Measurements from ENCODE around the gene JPH4. TPM values are rescaled to one million over a fixed set of nuclear protein-coding genes. Genes with fewer than 3 reads are reported as not detected.

JPH4 gene
- total RNA-seq, 5 donors from 2014 or later (not counting 1 experiment from before 2014, with no cell fraction given): 0.10 to 0.13 TPM; not detected in 3

- Histone ChIP-seq H3K9me3 (peaks cover 3% of the 10 kb centered on the region), H3K36me3 (ENCODE audit: control insufficient read depth in 2 of 2, extremely low read depth in 1 of 2, insufficient read depth in 1 of 2, low read length in 1 of 2) (no peaks in the 10 kb centered on the region), H3K4me3 (ENCODE audit: control insufficient read depth in 1 of 2, extremely low read depth in 1 of 2, low read length in 1 of 2) (no peak overlapping the region), H3K27me3 (replicated peaks in 1 of 2; ENCODE audit: control insufficient read depth in 2 of 2, extremely low read depth in 1 of 2, insufficient read depth in 2 of 2, low read length in 1 of 2) (peaks cover 0 to 3% of the 10 kb centered on the region in 2 experiments), H3K27ac (ENCODE audit: low read length) (no peak overlapping the region), H3K4me1 (ENCODE audit: control insufficient read depth in 1 of 2, extremely low read depth in 1 of 2, insufficient read depth in 2 of 2, low read length in 2 of 2) (no peaks in the 10 kb centered on the region)
- ATAC-seq (replicated peaks in 1 of 4) (no peak), DNase-seq (no peak)
- Mint-ChIP-seq H3K27me3 (peaks cover 4 to 11% of the 10 kb centered on the region in 2 donors), H3K36me3 (peaks cover 7% of the 10 kb centered on the region), H3K9me3 (peaks cover 11 to 13% (median 12%) of the 10 kb centered on the region in 3 donors), H3K27ac (no peak overlapping the region), H3K4me3 (no peak overlapping the region), H3K4me1 (no peaks in the 10 kb centered on the region)
- 89% methylated on average over 1 of the region's 4 CpGs for WGBS (ENCODE audit: insufficient coverage)
- ChIA-PET CTCF (no interaction called here), POLR2A (no interaction called here)
Measured at GRCh38 chr14:23621932-23622730, 43.5 kb upstream of the JPH4 start.

GRCh38 chr14:23621204-23621931 lies 42.8 kb upstream of the JPH4 start:
- H3K36me3 Mint-ChIP-seq: peaks cover 7% of the 10 kb centered on the region
- Histone ChIP-seq H3K27ac (ENCODE audit: low read length) (no peak overlapping the region), H3K27me3 (replicated peaks in 1 of 2; ENCODE audit: control insufficient read depth in 2 of 2, extremely low read depth in 1 of 2, insufficient read depth in 2 of 2, low read length in 1 of 2) (no peaks in the 10 kb centered on the region), H3K4me1 (ENCODE audit: control insufficient read depth in 1 of 2, extremely low read depth in 1 of 2, insufficient read depth in 2 of 2, low read length in 2 of 2) (no peaks in the 10 kb centered on the region), H3K36me3 (ENCODE audit: control insufficient read depth in 2 of 2, extremely low read depth in 1 of 2, insufficient read depth in 1 of 2, low read length in 1 of 2) (no peaks in the 10 kb centered on the region), H3K9me3 (peaks cover 3% of the 10 kb centered on the region), H3K4me3 (ENCODE audit: control insufficient read depth in 1 of 2, extremely low read depth in 1 of 2, low read length in 1 of 2) (no peak overlapping the region)
- DNase-seq (no peak), ATAC-seq (replicated peaks in 1 of 4) (no peak)
- peaks cover 4 to 11% of the 10 kb centered on the region in 2 donors for H3K27me3 Mint-ChIP-seq
- CTCF ChIA-PET: interaction anchor here in 1 of 2 donors (1.0 kb wide), 1 partner anchor 10 kb away, joined by 4 read pairs; no protein-coding TSS in a partner anchor
- no peak overlapping the region for H3K4me3 Mint-ChIP-seq
- H3K9me3 Mint-ChIP-seq: peaks cover 11 to 13% (median 12%) of the 10 kb centered on the region in 3 donors
- H3K4me1 Mint-ChIP-seq: no peaks in the 10 kb centered on the region
- H3K27ac Mint-ChIP-seq: no peak overlapping the region
- WGBS (ENCODE audit: insufficient coverage): 51% methylated on average over 5 of the region's 6 CpGs
- POLR2A ChIA-PET: no interaction called here

- peaks cover 4 to 11% of the 10 kb centered on the region in 2 donors for H3K27me3 Mint-ChIP-seq
Measured at GRCh38 chr14:23620177-23620702, 41.6 kb upstream of the JPH4 start.

GRCh38 chr14:23618415-23618988 lies 39.9 kb upstream of the JPH4 start:
- H3K4me1 Mint-ChIP-seq: no peaks in the 10 kb centered on the region
- ATAC-seq (replicated peaks in 1 of 4): no peak
- H3K27me3 ChIP-seq (replicated peaks in 1 of 2; ENCODE audit: control insufficient read depth in 2 of 2, extremely low read depth in 1 of 2, insufficient read depth in 2 of 2, low read length in 1 of 2): no peaks in the 10 kb centered on the region
- CTCF ChIA-PET: no interaction called here
- no peaks in the 10 kb centered on the region for H3K9me3 Mint-ChIP-seq
- no peak overlapping the region for H3K4me3 ChIP-seq (ENCODE audit: control insufficient read depth in 1 of 2, extremely low read depth in 1 of 2, low read length in 1 of 2)
- H3K27ac Mint-ChIP-seq: no peak overlapping the region
- no peaks in the 10 kb centered on the region for H3K9me3 ChIP-seq
- 87% methylated on average over 2 of the region's 2 CpGs for WGBS (ENCODE audit: insufficient coverage)
- peaks cover 4 to 6% of the 10 kb centered on the region in 2 donors for H3K27me3 Mint-ChIP-seq
- DNase-seq: no peak
- no peak overlapping the region for H3K27ac ChIP-seq (ENCODE audit: low read length)
- no peaks in the 10 kb centered on the region for H3K36me3 ChIP-seq (ENCODE audit: control insufficient read depth in 2 of 2, extremely low read depth in 1 of 2, insufficient read depth in 1 of 2, low read length in 1 of 2)
- no peak overlapping the region for H3K4me3 Mint-ChIP-seq
- POLR2A ChIA-PET: no interaction called here
- H3K36me3 Mint-ChIP-seq: no peaks in the 10 kb centered on the region
- no peaks in the 10 kb centered on the region for H3K4me1 ChIP-seq (ENCODE audit: control insufficient read depth in 1 of 2, extremely low read depth in 1 of 2, insufficient read depth in 2 of 2, low read length in 2 of 2)

More at GRCh38 chr14:23620177-23620702, 41.6 kb upstream of the JPH4 start:
- Histone ChIP-seq H3K4me1 (ENCODE audit: control insufficient read depth in 1 of 2, extremely low read depth in 1 of 2, insufficient read depth in 2 of 2, low read length in 2 of 2) (no peaks in the 10 kb centered on the region), H3K9me3 (peaks cover 3% of the 10 kb centered on the region), H3K27me3 (replicated peaks in 1 of 2; ENCODE audit: control insufficient read depth in 2 of 2, extremely low read depth in 1 of 2, insufficient read depth in 2 of 2, low read length in 1 of 2) (no peaks in the 10 kb centered on the region), H3K36me3 (ENCODE audit: control insufficient read depth in 2 of 2, extremely low read depth in 1 of 2, insufficient read depth in 1 of 2, low read length in 1 of 2) (no peaks in the 10 kb centered on the region), H3K27ac (ENCODE audit: low read length) (no peak overlapping the region), H3K4me3 (ENCODE audit: control insufficient read depth in 1 of 2, extremely low read depth in 1 of 2, low read length in 1 of 2) (no peak overlapping the region)
- Mint-ChIP-seq H3K27ac (no peak overlapping the region), H3K9me3 (peaks cover 9 to 11% (median 11%) of the 10 kb centered on the region in 3 donors), H3K36me3 (peaks cover 7% of the 10 kb centered on the region), H3K4me1 (no peaks in the 10 kb centered on the region), H3K4me3 (no peak overlapping the region)
- ChIA-PET CTCF (interaction anchor here (0.6 to 1.0 kb wide), 2 partner anchors 11 kb away, joined by 4 read pairs; no protein-coding TSS in a partner anchor), POLR2A (no interaction called here)
- 70% methylated on average over 3 of the region's 3 CpGs for WGBS (ENCODE audit: insufficient coverage)
- DNase-seq (no peak), ATAC-seq (replicated peaks in 1 of 4) (no peak)

GRCh38 chr14:23617539-23617938 lies 38.9 kb upstream of the JPH4 start:
- Mint-ChIP-seq H3K4me1 (peaks cover 0 to 3% (median 0%) of the 10 kb centered on the region in 3 donors), H3K4me3 (no peak overlapping the region), H3K27me3 (peaks cover 4 to 6% of the 10 kb centered on the region in 2 donors), H3K27ac (no peak overlapping the region), H3K9me3 (no peaks in the 10 kb centered on the region), H3K36me3 (no peaks in the 10 kb centered on the region)
- no peaks in the 10 kb centered on the region for H3K27me3 ChIP-seq (replicated peaks in 1 of 2; ENCODE audit: control insufficient read depth in 2 of 2, extremely low read depth in 1 of 2, insufficient read depth in 2 of 2, low read length in 1 of 2)
- no peaks in the 10 kb centered on the region for H3K36me3 ChIP-seq (ENCODE audit: control insufficient read depth in 2 of 2, extremely low read depth in 1 of 2, insufficient read depth in 1 of 2, low read length in 1 of 2)
- H3K27ac ChIP-seq (ENCODE audit: low read length): no peak overlapping the region
- DNase-seq (no peak), ATAC-seq (replicated peaks in 1 of 4) (no peak)
- ChIA-PET CTCF (no interaction called here), POLR2A (no interaction called here)
- no peaks in the 10 kb centered on the region for H3K9me3 ChIP-seq
- no CpG with 5 or more reads among the region's 1 CpG for WGBS (ENCODE audit: insufficient coverage)
- no peak overlapping the region for H3K4me3 ChIP-seq (ENCODE audit: control insufficient read depth in 1 of 2, extremely low read depth in 1 of 2, low read length in 1 of 2)
- H3K4me1 ChIP-seq (ENCODE audit: control insufficient read depth in 1 of 2, extremely low read depth in 1 of 2, insufficient read depth in 2 of 2, low read length in 2 of 2): no peaks in the 10 kb centered on the region

- Histone ChIP-seq H3K4me3 (ENCODE audit: control insufficient read depth in 1 of 2, extremely low read depth in 1 of 2, low read length in 1 of 2) (no peak overlapping the region), H3K27ac (ENCODE audit: low read length) (no peak overlapping the region), H3K4me1 (ENCODE audit: control insufficient read depth in 1 of 2, extremely low read depth in 1 of 2, insufficient read depth in 2 of 2, low read length in 2 of 2) (peaks cover 6 to 8% of the 10 kb centered on the region in 2 experiments), H3K27me3 (replicated peaks in 1 of 2; ENCODE audit: control insufficient read depth in 2 of 2, extremely low read depth in 1 of 2, insufficient read depth in 2 of 2, low read length in 1 of 2) (no peaks in the 10 kb centered on the region), H3K9me3 (no peaks in the 10 kb centered on the region), H3K36me3 (ENCODE audit: control insufficient read depth in 2 of 2, extremely low read depth in 1 of 2, insufficient read depth in 1 of 2, low read length in 1 of 2) (no peaks in the 10 kb centered on the region)
- H3K36me3 Mint-ChIP-seq: no peaks in the 10 kb centered on the region
- peaks cover 12 to 17% (median 13%) of the 10 kb centered on the region in 3 donors for H3K4me1 Mint-ChIP-seq
- H3K9me3 Mint-ChIP-seq: no peaks in the 10 kb centered on the region
- H3K4me3 Mint-ChIP-seq: no peak overlapping the region
- WGBS (ENCODE audit: insufficient coverage): no CpG with 5 or more reads among the region's 5 CpGs
- H3K27me3 Mint-ChIP-seq: peaks cover 3 to 4% of the 10 kb centered on the region in 2 donors
- H3K27ac Mint-ChIP-seq: no peak overlapping the region
- DNase-seq: no peak
- POLR2A ChIA-PET: no interaction called here
- CTCF ChIA-PET: no interaction called here
- ATAC-seq (replicated peaks in 1 of 4): no peak
Measured at GRCh38 chr14:23615856-23616255, 37.3 kb upstream of the JPH4 start.
